Gastrocnemius medialis (tissue), 4 donors: Measurements from ENCODE around the gene KHDRBS2.

Experiments
- POLR2A ChIP-seq, 2 donors: fragments of 450-650 bp; IDR thresholded peaks; one replicate each; pipeline ENCODE4 v1.6.1; 2017; ENCODE audit warnings: antibody characterized with exemption in 2 of 2, mild to moderate bottlenecking in 2 of 2, moderate library complexity in 2 of 2
- TF ChIP-seq, protein P1 (sequence below), 5 experiments: fragments of 450-650 bp in 3 of 5; fragments of 200-600 bp in 2 of 5; sonication (generic) in 2 of 5; IDR thresholded peaks in 4 of 5; conservative IDR thresholded peaks in 1 of 5; 1 replicate in 4 of 5; 2 replicates in 1 of 5; pipeline ENCODE4 v1.5.1; 2016 to 2019; ENCODE audit warnings: antibody characterized with exemption in 5 of 5, mild to moderate bottlenecking in 3 of 5, moderate library complexity in 3 of 5

DNA sequence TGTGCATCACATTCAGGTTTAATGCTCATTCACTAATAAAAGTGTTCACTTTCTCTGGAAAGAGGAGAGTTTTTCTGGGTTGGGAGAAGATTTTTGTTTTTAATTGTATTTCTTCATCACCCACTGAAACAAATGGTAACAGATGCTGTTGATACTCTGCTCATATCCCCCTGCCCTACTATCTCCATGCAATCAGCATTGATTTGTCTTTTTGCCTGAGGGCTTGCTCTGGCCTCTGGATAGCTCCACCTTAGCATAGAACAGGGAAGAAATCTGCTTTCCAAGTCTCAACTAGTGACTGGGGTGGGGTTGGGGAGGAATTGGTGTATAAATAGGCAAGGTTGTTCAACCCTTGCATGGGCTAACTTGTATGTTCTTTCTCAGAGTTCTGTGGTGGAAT lies 296.4 kb downstream of the KHDRBS2 start:
- TF ChIP-seq, protein P1, sequence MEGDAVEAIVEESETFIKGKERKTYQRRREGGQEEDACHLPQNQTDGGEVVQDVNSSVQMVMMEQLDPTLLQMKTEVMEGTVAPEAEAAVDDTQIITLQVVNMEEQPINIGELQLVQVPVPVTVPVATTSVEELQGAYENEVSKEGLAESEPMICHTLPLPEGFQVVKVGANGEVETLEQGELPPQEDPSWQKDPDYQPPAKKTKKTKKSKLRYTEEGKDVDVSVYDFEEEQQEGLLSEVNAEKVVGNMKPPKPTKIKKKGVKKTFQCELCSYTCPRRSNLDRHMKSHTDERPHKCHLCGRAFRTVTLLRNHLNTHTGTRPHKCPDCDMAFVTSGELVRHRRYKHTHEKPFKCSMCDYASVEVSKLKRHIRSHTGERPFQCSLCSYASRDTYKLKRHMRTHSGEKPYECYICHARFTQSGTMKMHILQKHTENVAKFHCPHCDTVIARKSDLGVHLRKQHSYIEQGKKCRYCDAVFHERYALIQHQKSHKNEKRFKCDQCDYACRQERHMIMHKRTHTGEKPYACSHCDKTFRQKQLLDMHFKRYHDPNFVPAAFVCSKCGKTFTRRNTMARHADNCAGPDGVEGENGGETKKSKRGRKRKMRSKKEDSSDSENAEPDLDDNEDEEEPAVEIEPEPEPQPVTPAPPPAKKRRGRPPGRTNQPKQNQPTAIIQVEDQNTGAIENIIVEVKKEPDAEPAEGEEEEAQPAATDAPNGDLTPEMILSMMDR (IDR thresholded peaks at IDR 0.05 in 4 of 5, conservative IDR thresholded peaks at IDR 0.05 in 1 of 5) = no peak
- no peak for TF ChIP-seq POLR2A (IDR thresholded peaks at IDR 0.05)
